IMR-90 (cell line): Measurements from ENCODE around the gene ZNF555. TPM values are rescaled to one million over a fixed set of nuclear protein-coding genes. Genes with fewer than 3 reads are reported as not detected.

Source experiments
- ATAC-seq: fragments of 200-7000 bp; cut with Tn5 transposase; 2 replicates; pipeline ENCODE4 v1.9.1; 2020; ENCODE audit warnings: low read depth, mild to moderate bottlenecking, moderate library complexity
- BruUV-seq: library from RNA; stranded (reverse); fragments of 400-500 nt; replicated peaks from 2 replicates; lab custom pipeline; 2021; lab: Mats Ljungman, UMichigan
- CTCF ChIA-PET: fragments of 300-600 bp; formaldehyde crosslinking; extraction: SDS; loops from one replicate; lab custom pipeline; 2021; ENCODE audit warnings: antibody characterized with exemption; lab: Yijun Ruan, JAX
- POLR2A ChIA-PET: fragments of 300-600 bp; sonication (Branson Sonifier 250); formaldehyde crosslinking; loops from one replicate; lab custom pipeline; 2022; ENCODE audit warnings: antibody characterized with exemption; ENCODE audit not compliant: unreplicated experiment; lab: Charles Lee
- DNase-seq: peaks from one replicate; pipeline ENCODE4 v3.0.0; 2013
- H2AFZ ChIP-seq: replicated peaks from 2 replicates; pipeline ENCODE3; 2013; ENCODE audit warnings: low read length, mild to moderate bottlenecking; ENCODE audit not compliant: poor library complexity
- H2AK5ac ChIP-seq: 2 replicates; pipeline ENCODE4 v1.6.1; 2013; ENCODE audit warnings: low read depth, low read length, inconsistent platforms
- H2AK9ac ChIP-seq: replicated peaks from 2 replicates; pipeline ENCODE3; 2013; ENCODE audit warnings: mild to moderate bottlenecking, low read depth, low read length, moderate library complexity; ENCODE audit not compliant: poor library complexity
- H2BK120ac ChIP-seq: 2 replicates; pipeline ENCODE4 v1.6.1; 2013; ENCODE audit warnings: low read depth, low read length, inconsistent platforms
- H2BK15ac ChIP-seq: 3 replicates; pipeline ENCODE4 v1.6.1; 2013; ENCODE audit warnings: low read depth, low read length, inconsistent platforms
- H2BK20ac ChIP-seq: 2 replicates; pipeline ENCODE4 v1.6.1; 2013; ENCODE audit warnings: low read depth, mild to moderate bottlenecking, inconsistent platforms, low read length, moderate library complexity
- H2BK5ac ChIP-seq: 2 replicates; pipeline ENCODE4 v1.6.1; 2013; ENCODE audit warnings: mild to moderate bottlenecking, low read depth, low read length, inconsistent platforms; ENCODE audit not compliant: poor library complexity, severe bottlenecking
- H3K14ac ChIP-seq: replicated peaks from 2 replicates; pipeline ENCODE4 v1.6.1; 2013; ENCODE audit warnings: low read depth, low read length, inconsistent platforms
- H3K18ac ChIP-seq: 2 replicates; pipeline ENCODE4 v1.6.1; 2013; ENCODE audit warnings: low read depth, low read length, control low read depth
- H3K23ac ChIP-seq: 2 replicates; pipeline ENCODE4 v1.6.1; 2013; ENCODE audit warnings: low read depth, low read length, inconsistent platforms
- H3K27ac ChIP-seq: 2 replicates; pipeline ENCODE4 v1.5.1; 2013; ENCODE audit warnings: mild to moderate bottlenecking, control low read depth, low read length; ENCODE audit not compliant: insufficient read depth
- H3K27me3 ChIP-seq: 2 replicates; pipeline ENCODE4 v1.6.1; 2013; ENCODE audit warnings: low read length; ENCODE audit not compliant: control insufficient read depth, insufficient read depth
- H3K36me3 ChIP-seq: 2 replicates; pipeline ENCODE4 v1.6.1; 2013; ENCODE audit warnings: low read length, mixed read lengths; ENCODE audit not compliant: control insufficient read depth, insufficient read depth
- H3K4ac ChIP-seq: 2 replicates; pipeline ENCODE4 v1.6.1; 2013; ENCODE audit warnings: low read depth, low read length, inconsistent platforms
- H3K4me1 ChIP-seq: 2 replicates; pipeline ENCODE4 v1.6.1; 2013; ENCODE audit warnings: low read length, mixed read lengths; ENCODE audit not compliant: control insufficient read depth, insufficient read depth
- H3K4me2 ChIP-seq: 2 replicates; pipeline ENCODE4 v1.6.1; 2013; ENCODE audit warnings: low read depth, mild to moderate bottlenecking, control low read depth, low read length, moderate library complexity
- H3K4me3 ChIP-seq: 2 replicates; pipeline ENCODE4 v1.5.1; 2013; ENCODE audit warnings: low read depth, mild to moderate bottlenecking, control low read depth, low read length, moderate library complexity; ENCODE audit not compliant: insufficient read depth
- H3K56ac ChIP-seq: 2 replicates; pipeline ENCODE4 v1.6.1; 2013; ENCODE audit warnings: low read length, inconsistent platforms; ENCODE audit not compliant: insufficient read depth; ENCODE audit errors: extremely low read depth
- H3K79me1 ChIP-seq, 2 experiments: 2 replicates each; pipeline ENCODE4 v1.6.1; 2013; ENCODE audit warnings: low read length in 2 of 2, inconsistent platforms in 1 of 2, low read depth in 1 of 2
- H3K9ac ChIP-seq: 2 replicates; pipeline ENCODE4 v1.6.1; 2013; ENCODE audit warnings: low read depth, low read length, control low read depth
- H3K9me1 ChIP-seq: 2 replicates; pipeline ENCODE4 v1.6.1; 2013; ENCODE audit warnings: low read length, inconsistent platforms; ENCODE audit not compliant: insufficient read depth
- H3K9me3 ChIP-seq: 2 replicates; pipeline ENCODE4 v1.6.1; 2013; ENCODE audit warnings: low read length; ENCODE audit not compliant: control insufficient read depth, insufficient read depth
- H4K20me1 ChIP-seq: 2 replicates; pipeline ENCODE4 v1.6.1; 2013; ENCODE audit warnings: low read length, inconsistent platforms; ENCODE audit not compliant: insufficient read depth
- H4K5ac ChIP-seq: 2 replicates; pipeline ENCODE4 v1.6.1; 2013; ENCODE audit warnings: mild to moderate bottlenecking, low read depth, low read length, control low read depth
- H4K8ac ChIP-seq, 2 experiments: 2 replicates each; pipeline ENCODE4 v1.6.1; 2013; ENCODE audit warnings: low read depth in 2 of 2, low read length in 2 of 2, control low read depth in 1 of 2, inconsistent platforms in 1 of 2
- H4K91ac ChIP-seq: 2 replicates; pipeline ENCODE4 v1.6.1; 2013; ENCODE audit warnings: low read depth, low read length, inconsistent platforms; ENCODE audit not compliant: insufficient read depth
- BHLHE40 ChIP-seq: fragments of 150-350 bp; IDR thresholded peaks from 2 replicates; pipeline ENCODE4 v1.6.1; 2016; ENCODE audit warnings: mild to moderate bottlenecking, low read depth, low read length
- CEBPB ChIP-seq: IDR thresholded peaks from 2 replicates; pipeline ENCODE4 v1.6.1; 2012; ENCODE audit warnings: low read depth, low read length, improper control_type of control experiment
- FOS ChIP-seq: fragments of 150-350 bp; IDR thresholded peaks from 2 replicates; pipeline ENCODE4 v1.6.1; 2016; ENCODE audit warnings: low read depth, low read length
- MAFK ChIP-seq: IDR thresholded peaks from 2 replicates; pipeline ENCODE4 v1.6.1; 2012; ENCODE audit warnings: low read depth, low read length, improper control_type of control experiment
- MAZ ChIP-seq: IDR thresholded peaks from 2 replicates; pipeline ENCODE4 v1.6.1; 2012; ENCODE audit warnings: low read depth, mild to moderate bottlenecking, low read length, improper control_type of control experiment, moderate library complexity, borderline replicate concordance
- MXI1 ChIP-seq: IDR thresholded peaks from 2 replicates; pipeline ENCODE4 v1.6.1; 2012; ENCODE audit warnings: low read depth, mild to moderate bottlenecking, low read length, moderate library complexity, borderline replicate concordance
- NFE2L2 ChIP-seq: fragments of 150-350 bp; IDR thresholded peaks from 2 replicates; pipeline ENCODE4 v1.6.1; 2016; ENCODE audit warnings: low read depth, mild to moderate bottlenecking, low read length
- POLR2A ChIP-seq: IDR thresholded peaks from 2 replicates; pipeline ENCODE4 v1.6.1; 2012; ENCODE audit warnings: mild to moderate bottlenecking, low read depth, low read length
- RAD21 ChIP-seq: IDR thresholded peaks from 2 replicates; pipeline ENCODE4 v1.6.1; 2012; ENCODE audit warnings: low read length, improper control_type of control experiment
- RCOR1 ChIP-seq: IDR thresholded peaks from 2 replicates; pipeline ENCODE4 v1.6.1; 2012; ENCODE audit warnings: mild to moderate bottlenecking, low read length, improper control_type of control experiment; ENCODE audit not compliant: insufficient replicate concordance
- RFX5 ChIP-seq: IDR thresholded peaks from 2 replicates; pipeline ENCODE4 v1.8.0; 2012; ENCODE audit warnings: low read depth, mild to moderate bottlenecking, low read length, moderate library complexity
- SMC3 ChIP-seq: fragments of 150-350 bp; IDR thresholded peaks from 2 replicates; pipeline ENCODE4 v1.6.1; 2016; ENCODE audit warnings: low read depth, mild to moderate bottlenecking, antibody characterized with exemption, low read length, moderate library complexity
- USF2 ChIP-seq: fragments of 150-350 bp; IDR thresholded peaks from 2 replicates; pipeline ENCODE4 v1.6.1; 2017; ENCODE audit warnings: mild to moderate bottlenecking, antibody characterized with exemption, low read length, low read depth
- WGBS, 2 experiments: methylation state at CpG; one replicate each; pipeline versions ENCODE4 v1.1.5 to v1.1.7; 2013; ENCODE audit warnings: missing lambda C conversion rate in 2 of 2; ENCODE audit not compliant: insufficient read length in 1 of 2; ENCODE audit errors: extremely low coverage in 2 of 2; 5-methylcytosine and 5-hydroxymethylcytosine counted together
- dilution Hi-C: fragments of 300-500 bp; cut with HindIII; formaldehyde crosslinking; loops from one replicate; pipeline ENCODE4 v1.14.3; 2018; ENCODE audit warnings: low sequenced_read_pairs; ENCODE audit not compliant: unreplicated experiment
- in situ Hi-C: fragments of 300-500 bp; cut with MboI; formaldehyde crosslinking; loops from 3 replicates; pipeline ENCODE4 v1.14.3; 2019; ENCODE audit warnings: low sequenced_read_pairs, inconsistent platforms, mixed read lengths
- intact Hi-C: fragments of 100-400 bp; cut with micrococcal nuclease; formaldehyde crosslinking; loops from 2 replicates; pipeline ENCODE4 v1.10.0; 2022
- polyA plus RNA-seq, 3 experiments: library from polyadenylated mRNA; depleted of rRNA; stranded (reverse); fragments of >200 nt; gene quantifications; 2 replicates each; pipeline ENCODE4 v1.2.3, GENCODE V29; 2012; ENCODE audit warnings: low replicate concordance in 1 of 3
- total RNA-seq: library from RNA; depleted of rRNA; stranded (reverse); fragments of >200 nt; gene quantifications from 2 replicates; pipeline ENCODE4 v1.2.3, GENCODE V29; 2012
- TF ChIP-seq, protein P1 (sequence below): fragments of 150-350 bp; IDR thresholded peaks from 2 replicates; pipeline ENCODE4 v1.6.1; 2016; ENCODE audit warnings: low read depth, mild to moderate bottlenecking, low read length, moderate library complexity, borderline replicate concordance
- TF ChIP-seq, protein P2 (sequence below): conservative IDR thresholded peaks from 2 replicates; pipeline ENCODE4 v1.5.1; 2012; ENCODE audit warnings: mild to moderate bottlenecking, low read depth, low read length, improper control_type of control experiment

ZNF555 gene
- total and polyA plus RNA-seq, 2 of the 4 experiments (the other 2 are of a cell fraction): 2.8 to 9.7 TPM

DNA sequence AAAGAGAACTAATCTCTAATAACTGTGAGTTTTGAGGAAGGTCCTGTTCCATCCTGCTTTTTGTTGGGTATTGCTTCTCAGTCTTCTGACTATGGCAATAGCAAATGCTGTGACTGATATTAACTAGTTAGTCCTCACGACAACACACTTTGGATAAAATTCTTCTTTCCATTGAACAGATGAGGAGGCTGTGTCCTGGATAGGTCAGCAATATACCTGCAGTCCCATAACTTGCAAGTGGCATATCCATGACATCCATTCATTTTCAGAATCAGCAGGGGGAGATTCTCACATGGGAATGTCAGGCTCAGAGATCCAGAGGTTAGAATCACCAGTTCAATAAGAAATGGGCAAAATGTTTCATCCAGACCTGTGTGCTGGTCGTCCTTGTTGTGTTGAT, 14.3 kb upstream of the ZNF555 start:
- no TSS peak for BruUV-seq
- Histone ChIP-seq H3K27me3 (no peaks in the 10 kb centered on the region), H2BK5ac (no peak overlapping the region), H2BK15ac (no peak overlapping the region), H3K4me1 (no peaks in the 10 kb centered on the region), H2BK20ac (no peak overlapping the region), H3K36me3 (peaks cover 21% of the 10 kb centered on the region; the same call in 1 of the 2 replicates), H3K9me3 (peaks cover 37% of the 10 kb centered on the region), H3K27ac (no peak overlapping the region), H3K14ac (no peak overlapping the region), H4K5ac (no peak overlapping the region), H2BK120ac (no peak overlapping the region), H2AK9ac (no peak overlapping the region), H3K9me1 (no peaks in the 10 kb centered on the region), H3K9ac (no peak overlapping the region), H3K4me2 (no peak overlapping the region), H2AFZ (no peak overlapping the region), H2AK5ac (no peak overlapping the region), H4K8ac (no peak overlapping the region), H3K56ac (no peak overlapping the region), H4K91ac (no peak overlapping the region), H3K79me1 (no peaks in the 10 kb centered on the region), H4K20me1 (no peaks in the 10 kb centered on the region), H3K4ac (no peak overlapping the region), H3K18ac (no peak overlapping the region), H3K23ac (no peak overlapping the region), H3K4me3 (no peak overlapping the region)
- intact Hi-C loops (no loop called here), dilution Hi-C loops (no loop called here), in situ Hi-C loops (no loop called here)
- ATAC-seq: no peak
- 60% methylated on average over 1 of the region's 2 CpGs; no CpG with 5 or more reads in 1 of the 2 experiments for WGBS, 2 experiments
- CTCF ChIA-PET: no interaction called here
- no peak for DNase-seq
- no peak for TF ChIP-seq POLR2A
- TF ChIP-seq SMC3: no peak
- TF ChIP-seq MXI1: no peak
- TF ChIP-seq RCOR1: no peak
- TF ChIP-seq USF2: no peak
- TF ChIP-seq NFE2L2: no peak
- no peak for TF ChIP-seq BHLHE40
- no peak for TF ChIP-seq RFX5
- no peak for TF ChIP-seq FOS
- TF ChIP-seq, protein P1, sequence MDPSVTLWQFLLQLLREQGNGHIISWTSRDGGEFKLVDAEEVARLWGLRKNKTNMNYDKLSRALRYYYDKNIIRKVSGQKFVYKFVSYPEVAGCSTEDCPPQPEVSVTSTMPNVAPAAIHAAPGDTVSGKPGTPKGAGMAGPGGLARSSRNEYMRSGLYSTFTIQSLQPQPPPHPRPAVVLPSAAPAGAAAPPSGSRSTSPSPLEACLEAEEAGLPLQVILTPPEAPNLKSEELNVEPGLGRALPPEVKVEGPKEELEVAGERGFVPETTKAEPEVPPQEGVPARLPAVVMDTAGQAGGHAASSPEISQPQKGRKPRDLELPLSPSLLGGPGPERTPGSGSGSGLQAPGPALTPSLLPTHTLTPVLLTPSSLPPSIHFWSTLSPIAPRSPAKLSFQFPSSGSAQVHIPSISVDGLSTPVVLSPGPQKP: no peak
- TF ChIP-seq RAD21: no peak
- TF ChIP-seq, protein P2, sequence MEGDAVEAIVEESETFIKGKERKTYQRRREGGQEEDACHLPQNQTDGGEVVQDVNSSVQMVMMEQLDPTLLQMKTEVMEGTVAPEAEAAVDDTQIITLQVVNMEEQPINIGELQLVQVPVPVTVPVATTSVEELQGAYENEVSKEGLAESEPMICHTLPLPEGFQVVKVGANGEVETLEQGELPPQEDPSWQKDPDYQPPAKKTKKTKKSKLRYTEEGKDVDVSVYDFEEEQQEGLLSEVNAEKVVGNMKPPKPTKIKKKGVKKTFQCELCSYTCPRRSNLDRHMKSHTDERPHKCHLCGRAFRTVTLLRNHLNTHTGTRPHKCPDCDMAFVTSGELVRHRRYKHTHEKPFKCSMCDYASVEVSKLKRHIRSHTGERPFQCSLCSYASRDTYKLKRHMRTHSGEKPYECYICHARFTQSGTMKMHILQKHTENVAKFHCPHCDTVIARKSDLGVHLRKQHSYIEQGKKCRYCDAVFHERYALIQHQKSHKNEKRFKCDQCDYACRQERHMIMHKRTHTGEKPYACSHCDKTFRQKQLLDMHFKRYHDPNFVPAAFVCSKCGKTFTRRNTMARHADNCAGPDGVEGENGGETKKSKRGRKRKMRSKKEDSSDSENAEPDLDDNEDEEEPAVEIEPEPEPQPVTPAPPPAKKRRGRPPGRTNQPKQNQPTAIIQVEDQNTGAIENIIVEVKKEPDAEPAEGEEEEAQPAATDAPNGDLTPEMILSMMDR: no peak
- no peak for TF ChIP-seq CEBPB
- no peak for TF ChIP-seq MAFK
- no peak for TF ChIP-seq MAZ
- POLR2A ChIA-PET: no interaction called here
